SIG-M5 (cell line): ENCODE results near the gene MTHFD1.
A peak's percentile ranks its signal among the peaks of the same experiment; 100 is the strongest.

Experiments
- DNase-seq: peaks from one replicate; lab custom pipeline; 2025; lab: John Stamatoyannopoulos, UW

The MTHFD1 gene

GRCh38 chr14:64495252-64495651 lies 107.1 kb downstream of the MTHFD1 start:
- no peak for DNase-seq

GRCh38 chr14:64496764-64497163 lies 108.6 kb downstream of the MTHFD1 start:
- no peak for DNase-seq

- DNase-seq = no peak
Observed at GRCh38 chr14:64500088-64500487, 111.9 kb downstream of the MTHFD1 start.

GRCh38 chr14:64501411-64502171 lies 113.4 kb downstream of the MTHFD1 start:
- DNase-seq = no peak

GRCh38 chr14:64502456-64502855 lies 114.3 kb downstream of the MTHFD1 start:
- no peak for DNase-seq

GRCh38 chr14:64502887-64503433 lies 114.8 kb downstream of the MTHFD1 start:
- no peak for DNase-seq

- peak; percentile 4 for DNase-seq
Observed at GRCh38 chr14:64503434-64504309, 115.5 kb downstream of the MTHFD1 start, which contains the start of gene ZBTB25. Gene ZBTB25 (minus strand): TSS chr14:64503838. CDS start chr14:64490533, 13,305 bp downstream.

- DNase-seq = peak; percentile 39
Observed at GRCh38 chr14:64504310-64504896, 116.2 kb downstream of the MTHFD1 start, which contains the start of gene ZBTB1. Gene ZBTB1 (plus strand): TSS chr14:64504770. CDS start chr14:64521505, 16,735 bp downstream.

GRCh38 chr14:64504897-64505794 lies 117.0 kb downstream of the MTHFD1 start:
- peak; percentile 41 for DNase-seq

- no peak for DNase-seq
Observed at GRCh38 chr14:64506721-64507120, 118.6 kb downstream of the MTHFD1 start.

GRCh38 chr14:64507376-64508156 lies 119.4 kb downstream of the MTHFD1 start:
- DNase-seq = no peak

GRCh38 chr14:64508215-64508776 lies 120.1 kb downstream of the MTHFD1 start:
- no peak for DNase-seq

- DNase-seq = no peak
Observed at GRCh38 chr14:64509036-64509435, 120.9 kb downstream of the MTHFD1 start.
